DND-41 (cell line): Measurements from ENCODE around the gene ZNF558.

Experiments
- ATAC-seq: fragments of 200-7000 bp; cut with Tn5 transposase; 3 replicates; pipeline ENCODE4 v1.9.1; 2021; ENCODE audit warnings: low read depth; ENCODE audit not compliant: insufficient read depth
- DNase-seq: peaks from one replicate; pipeline ENCODE4 v3.0.0-alpha.2; 2020
- H2AFZ ChIP-seq: 2 replicates; pipeline ENCODE4 v1.6.0; 2012; ENCODE audit warnings: low read depth, low read length
- H3K27ac ChIP-seq: 2 replicates; pipeline ENCODE4 v1.5.1; 2012; ENCODE audit warnings: low read length, inconsistent platforms
- H3K27me3 ChIP-seq: fragments of 200-600 bp; sonication (generic); 2 replicates; pipeline ENCODE4 v1.6.0; 2012; ENCODE audit warnings: low read length, mild to moderate bottlenecking, inconsistent platforms; ENCODE audit not compliant: insufficient read depth, poor library complexity
- H3K36me3 ChIP-seq: 2 replicates; pipeline ENCODE4 v1.5.1; 2012; ENCODE audit warnings: low read length, inconsistent platforms; ENCODE audit not compliant: insufficient read depth
- H3K4me1 ChIP-seq: 2 replicates; pipeline ENCODE4 v1.5.1; 2012; ENCODE audit warnings: mild to moderate bottlenecking, low read length; ENCODE audit not compliant: insufficient read depth
- H3K4me2 ChIP-seq: 2 replicates; pipeline ENCODE4 v1.6.0; 2012; ENCODE audit warnings: mild to moderate bottlenecking, moderate library complexity, low read length, inconsistent platforms; ENCODE audit not compliant: insufficient read depth
- H3K4me3 ChIP-seq, 2 experiments: fragments of 200-600 bp in 1 of 2; shearing (Covaris generic) in 1 of 2; 2 replicates each; pipeline ENCODE4 v1.5.1; 2012 to 2016; ENCODE audit warnings: inconsistent platforms in 2 of 2, low read length in 2 of 2, mild to moderate bottlenecking in 2 of 2, low read depth in 1 of 2, moderate library complexity in 1 of 2
- H3K79me2 ChIP-seq: 2 replicates; pipeline ENCODE4 v1.6.0; 2012; ENCODE audit warnings: low read length, inconsistent platforms; ENCODE audit not compliant: insufficient read depth
- H3K9ac ChIP-seq: 2 replicates; pipeline ENCODE4 v1.6.0; 2012; ENCODE audit warnings: low read depth, mild to moderate bottlenecking, inconsistent platforms, low read length, moderate library complexity
- H3K9me3 ChIP-seq: 2 replicates; pipeline ENCODE4 v1.5.1; 2012; ENCODE audit warnings: low read length, moderate library complexity, mild to moderate bottlenecking, inconsistent platforms; ENCODE audit not compliant: insufficient read depth, severe bottlenecking
- H4K20me1 ChIP-seq: 2 replicates; pipeline ENCODE4 v1.6.0; 2012; ENCODE audit warnings: low read length; ENCODE audit not compliant: insufficient read depth
- EZH2 ChIP-seq: IDR thresholded peaks from 3 replicates; pipeline ENCODE4 v1.6.1; 2012; ENCODE audit warnings: borderline replicate concordance, low read depth, mild to moderate bottlenecking, moderate library complexity, low read length, inconsistent platforms; ENCODE audit not compliant: severe bottlenecking
- TF ChIP-seq, protein P1 (sequence below): IDR thresholded peaks from 2 replicates; pipeline ENCODE4 v1.5.1; 2012; ENCODE audit warnings: borderline replicate concordance, low read length, moderate library complexity, mild to moderate bottlenecking; ENCODE audit not compliant: poor library complexity, severe bottlenecking; ENCODE audit errors: extremely low read depth

Gene ZNF558

GRCh38 chr19:8835877-8836276 is 3.8 kb upstream of the ZNF558 start:
- H3K9me3 ChIP-seq = no peaks in the 10 kb centered on the region
- no peak for TF ChIP-seq EZH2
- TF ChIP-seq, protein P1, sequence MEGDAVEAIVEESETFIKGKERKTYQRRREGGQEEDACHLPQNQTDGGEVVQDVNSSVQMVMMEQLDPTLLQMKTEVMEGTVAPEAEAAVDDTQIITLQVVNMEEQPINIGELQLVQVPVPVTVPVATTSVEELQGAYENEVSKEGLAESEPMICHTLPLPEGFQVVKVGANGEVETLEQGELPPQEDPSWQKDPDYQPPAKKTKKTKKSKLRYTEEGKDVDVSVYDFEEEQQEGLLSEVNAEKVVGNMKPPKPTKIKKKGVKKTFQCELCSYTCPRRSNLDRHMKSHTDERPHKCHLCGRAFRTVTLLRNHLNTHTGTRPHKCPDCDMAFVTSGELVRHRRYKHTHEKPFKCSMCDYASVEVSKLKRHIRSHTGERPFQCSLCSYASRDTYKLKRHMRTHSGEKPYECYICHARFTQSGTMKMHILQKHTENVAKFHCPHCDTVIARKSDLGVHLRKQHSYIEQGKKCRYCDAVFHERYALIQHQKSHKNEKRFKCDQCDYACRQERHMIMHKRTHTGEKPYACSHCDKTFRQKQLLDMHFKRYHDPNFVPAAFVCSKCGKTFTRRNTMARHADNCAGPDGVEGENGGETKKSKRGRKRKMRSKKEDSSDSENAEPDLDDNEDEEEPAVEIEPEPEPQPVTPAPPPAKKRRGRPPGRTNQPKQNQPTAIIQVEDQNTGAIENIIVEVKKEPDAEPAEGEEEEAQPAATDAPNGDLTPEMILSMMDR = no peak

DNA sequence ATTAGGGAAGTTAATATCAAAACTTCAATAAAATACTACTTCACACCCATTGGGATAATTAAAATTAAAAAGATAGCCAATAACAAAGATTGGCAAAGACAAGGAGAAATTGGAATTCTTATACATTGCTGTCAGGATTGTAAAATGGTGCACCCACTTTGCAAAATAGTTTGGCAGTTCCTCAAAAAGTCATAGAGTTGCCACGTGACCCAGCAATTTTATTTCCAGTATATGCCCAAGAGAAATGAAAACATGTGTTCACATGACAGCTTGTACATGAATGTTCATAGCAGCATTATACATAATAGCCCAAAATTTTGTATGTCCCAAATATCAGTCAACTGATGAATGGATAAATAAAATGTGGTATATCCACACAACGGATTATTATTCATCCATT is 3.3 kb upstream of the ZNF558 start:
- Histone ChIP-seq H3K36me3 (no peaks in the 10 kb centered on the region; the same call in 1 of the 2 replicates), H4K20me1 (no peaks in the 10 kb centered on the region), H3K9ac (no peak overlapping the region), H3K9me3 (no peaks in the 10 kb centered on the region), H3K4me3 (no peak overlapping the region), H3K27ac (no peak overlapping the region), H3K4me2 (no peak overlapping the region), H3K79me2 (no peaks in the 10 kb centered on the region), H3K4me1 (peaks cover 19% of the 10 kb centered on the region), H2AFZ (no peak overlapping the region), H3K27me3 (no peaks in the 10 kb centered on the region)
- ATAC-seq (no peak), DNase-seq (no peak)
- TF ChIP-seq, protein P1 = no peak
- TF ChIP-seq EZH2 = no peak

More at GRCh38 chr19:8835877-8836276, 3.8 kb upstream of the ZNF558 start:
- no peaks in the 10 kb centered on the region for H3K27me3 ChIP-seq
- H3K9ac ChIP-seq = no peak overlapping the region
- DNase-seq = no peak
- H3K36me3 ChIP-seq = no peaks in the 10 kb centered on the region; the same call in 1 of the 2 replicates
- no peak overlapping the region for H3K4me3 ChIP-seq
- H3K4me1 ChIP-seq = peaks cover 16% of the 10 kb centered on the region
- no peak overlapping the region for H3K27ac ChIP-seq
- H4K20me1 ChIP-seq = no peaks in the 10 kb centered on the region
- ATAC-seq = no peak
- no peaks in the 10 kb centered on the region for H3K79me2 ChIP-seq
- H3K4me2 ChIP-seq = no peak overlapping the region
- no peak overlapping the region for H2AFZ ChIP-seq

DNA sequence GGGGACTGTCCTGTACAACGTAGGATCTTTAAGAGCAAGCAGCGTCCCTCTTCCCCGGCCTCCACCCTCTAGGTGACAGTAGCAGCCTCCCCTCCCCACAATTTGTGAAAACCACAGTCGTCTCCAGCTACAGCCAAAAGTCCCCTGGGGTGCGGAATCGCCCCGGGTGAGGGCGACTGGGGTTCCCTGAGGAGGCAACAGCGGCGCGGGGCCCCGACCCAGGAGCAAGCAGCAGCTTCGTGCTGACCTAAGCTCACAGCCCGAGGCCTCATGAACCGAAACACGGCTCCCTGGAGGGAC is 322 bp downstream of the ZNF558 start:
- H3K4me3 ChIP-seq = peak overlapping the region; percentile 54 to 89
- peaks cover 6% of the 10 kb centered on the region; the same call in 1 of the 2 replicates for H3K36me3 ChIP-seq
- H3K27ac ChIP-seq = peak overlapping the region; percentile 92
- H4K20me1 ChIP-seq = no peaks in the 10 kb centered on the region
- H3K9me3 ChIP-seq = no peaks in the 10 kb centered on the region
- H2AFZ ChIP-seq = peak overlapping the region; percentile 91
- no peaks in the 10 kb centered on the region for H3K79me2 ChIP-seq
- DNase-seq (no peak), ATAC-seq (peak; percentile 6)
- TF ChIP-seq, protein P1 = no peak
- no peak for TF ChIP-seq EZH2
- H3K4me2 ChIP-seq = peak overlapping the region; percentile 82
- no peaks in the 10 kb centered on the region for H3K27me3 ChIP-seq
- peak overlapping the region; percentile 92 for H3K9ac ChIP-seq
- peaks cover 20% of the 10 kb centered on the region for H3K4me1 ChIP-seq

DNA sequence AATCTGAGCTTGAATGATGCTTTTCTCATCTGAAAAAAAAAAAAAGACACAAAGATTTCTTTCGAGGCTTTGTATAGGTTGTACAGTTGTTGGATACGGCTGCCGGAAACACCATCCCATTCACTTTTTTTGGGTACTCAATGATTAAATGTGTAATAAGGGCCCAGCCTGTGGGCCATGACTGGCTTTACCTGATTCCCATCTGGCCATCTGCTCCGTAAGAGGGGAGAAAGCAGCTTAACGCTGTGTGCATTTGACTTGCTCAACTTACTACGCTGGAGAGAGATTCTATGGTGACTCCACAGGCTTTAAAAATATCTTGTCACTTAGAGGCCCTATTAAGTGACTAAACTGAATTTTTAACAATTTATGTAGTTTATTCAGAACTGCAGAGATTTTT is 731 bp downstream of the ZNF558 start:
- ATAC-seq (no peak), DNase-seq (no peak)
- Histone ChIP-seq H3K9ac (peak overlapping the region; percentile 92), H3K36me3 (peaks cover 6% of the 10 kb centered on the region; the same call in 1 of the 2 replicates), H3K4me2 (peak overlapping the region; percentile 82), H3K79me2 (no peaks in the 10 kb centered on the region), H3K27me3 (no peaks in the 10 kb centered on the region), H3K4me3 (peak overlapping the region; percentile 54 to 89), H3K9me3 (no peaks in the 10 kb centered on the region), H3K27ac (peak overlapping the region; percentile 92), H4K20me1 (no peaks in the 10 kb centered on the region), H3K4me1 (peaks cover 20% of the 10 kb centered on the region), H2AFZ (peak overlapping the region; percentile 91)
- no peak for TF ChIP-seq EZH2
- TF ChIP-seq, protein P1 = no peak
